ENCODE results near the gene ZNF385B.

DNA sequence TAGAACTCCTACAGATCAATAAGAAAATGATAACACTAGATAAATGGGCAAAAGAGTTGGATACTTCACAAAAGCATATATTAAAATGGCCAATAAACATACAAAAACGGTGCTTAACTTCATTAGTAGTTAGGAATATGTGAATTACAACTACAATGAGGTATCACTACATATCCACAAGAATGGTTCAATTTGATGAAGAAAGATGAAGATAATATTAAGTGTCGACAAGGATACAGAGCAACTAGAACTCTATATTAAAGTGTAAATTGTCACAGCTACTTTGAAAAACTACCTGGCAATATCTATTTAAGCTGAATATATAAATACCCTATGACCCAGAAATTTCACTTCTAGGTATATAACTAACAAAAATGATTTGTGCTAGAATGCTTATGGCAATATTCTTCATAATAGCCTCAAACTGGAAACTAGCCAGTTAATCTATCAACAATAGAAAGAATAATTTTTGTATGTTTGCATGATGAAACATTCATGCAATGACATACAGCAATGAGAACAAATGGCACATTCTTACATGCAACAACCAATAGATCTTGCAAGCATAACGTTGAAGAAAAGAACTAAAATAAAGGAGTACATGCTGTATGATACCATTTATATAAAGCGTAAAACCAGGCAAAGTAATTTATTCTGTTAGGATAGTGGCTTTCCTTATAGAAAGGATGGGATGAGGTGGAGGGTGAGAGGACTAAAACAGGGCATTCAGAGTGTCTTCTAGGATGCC, 306.6 kb downstream of the ZNF385B start:
- TF ChIP-seq, protein P1, sequence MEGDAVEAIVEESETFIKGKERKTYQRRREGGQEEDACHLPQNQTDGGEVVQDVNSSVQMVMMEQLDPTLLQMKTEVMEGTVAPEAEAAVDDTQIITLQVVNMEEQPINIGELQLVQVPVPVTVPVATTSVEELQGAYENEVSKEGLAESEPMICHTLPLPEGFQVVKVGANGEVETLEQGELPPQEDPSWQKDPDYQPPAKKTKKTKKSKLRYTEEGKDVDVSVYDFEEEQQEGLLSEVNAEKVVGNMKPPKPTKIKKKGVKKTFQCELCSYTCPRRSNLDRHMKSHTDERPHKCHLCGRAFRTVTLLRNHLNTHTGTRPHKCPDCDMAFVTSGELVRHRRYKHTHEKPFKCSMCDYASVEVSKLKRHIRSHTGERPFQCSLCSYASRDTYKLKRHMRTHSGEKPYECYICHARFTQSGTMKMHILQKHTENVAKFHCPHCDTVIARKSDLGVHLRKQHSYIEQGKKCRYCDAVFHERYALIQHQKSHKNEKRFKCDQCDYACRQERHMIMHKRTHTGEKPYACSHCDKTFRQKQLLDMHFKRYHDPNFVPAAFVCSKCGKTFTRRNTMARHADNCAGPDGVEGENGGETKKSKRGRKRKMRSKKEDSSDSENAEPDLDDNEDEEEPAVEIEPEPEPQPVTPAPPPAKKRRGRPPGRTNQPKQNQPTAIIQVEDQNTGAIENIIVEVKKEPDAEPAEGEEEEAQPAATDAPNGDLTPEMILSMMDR (optimal IDR thresholded peaks at IDR 0.05 in 1 of 3, IDR thresholded peaks at IDR 0.05 in 1 of 3, conservative IDR thresholded peaks at IDR 0.05 in 1 of 3; ENCODE audit: extremely low read depth in 1 of 3, insufficient read depth in 2 of 3, low read length in 3 of 3): no peak
- no peak for TF ChIP-seq EZH2 (IDR thresholded peaks at IDR 0.05; ENCODE audit: low read length)
